VCaP (cell line): ENCODE results near the gene CPNE5.

Experiments
- H3K27ac ChIP-seq: fragments of 450-650 bp; 2 replicates; pipeline ENCODE4 v1.5.1; 2017
- TF ChIP-seq, protein P1 (sequence below): fragments of 450-650 bp; conservative IDR thresholded peaks from 2 replicates; pipeline ENCODE4 v1.5.1; 2017; ENCODE audit warnings: mild to moderate bottlenecking, moderate library complexity

The CPNE5 gene

DNA sequence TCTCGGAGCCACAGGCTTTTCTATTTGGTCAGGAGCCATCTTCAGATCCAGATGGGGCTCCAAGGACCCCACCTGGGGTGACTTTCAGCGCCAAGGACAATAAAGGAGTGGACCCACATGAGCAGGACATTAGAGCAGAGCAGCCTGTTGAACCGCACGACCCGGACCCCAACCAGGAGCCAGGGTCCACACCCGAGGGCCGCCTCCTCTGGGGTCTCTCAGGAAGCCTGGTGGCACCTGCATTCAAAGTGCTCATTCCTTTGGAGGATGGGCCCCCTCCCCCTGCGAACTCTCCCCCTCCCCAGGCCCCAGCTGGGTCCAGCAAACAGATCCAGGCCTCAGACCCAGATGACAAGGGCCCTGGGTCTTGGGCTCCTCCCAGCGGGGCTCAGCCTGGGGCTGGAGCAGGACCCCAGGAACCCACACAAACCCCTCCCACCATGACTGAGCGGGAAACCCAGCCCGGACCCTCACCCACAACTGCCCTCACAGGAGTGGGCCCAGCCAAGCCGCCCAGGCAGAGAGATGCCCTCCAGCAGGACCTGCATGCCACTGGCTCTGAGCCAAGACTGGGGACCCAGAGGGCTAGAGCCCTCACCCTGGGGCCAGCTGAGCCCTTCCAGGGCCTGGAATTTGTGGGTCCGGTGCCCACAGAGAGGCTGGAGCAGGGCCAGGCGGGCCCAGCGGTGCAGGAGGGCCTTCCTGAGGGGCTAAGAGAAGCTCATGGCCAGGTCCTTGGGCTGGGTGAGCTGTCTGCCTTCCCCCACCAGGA, 117.7 kb downstream of the CPNE5 start:
- TF ChIP-seq, protein P1, sequence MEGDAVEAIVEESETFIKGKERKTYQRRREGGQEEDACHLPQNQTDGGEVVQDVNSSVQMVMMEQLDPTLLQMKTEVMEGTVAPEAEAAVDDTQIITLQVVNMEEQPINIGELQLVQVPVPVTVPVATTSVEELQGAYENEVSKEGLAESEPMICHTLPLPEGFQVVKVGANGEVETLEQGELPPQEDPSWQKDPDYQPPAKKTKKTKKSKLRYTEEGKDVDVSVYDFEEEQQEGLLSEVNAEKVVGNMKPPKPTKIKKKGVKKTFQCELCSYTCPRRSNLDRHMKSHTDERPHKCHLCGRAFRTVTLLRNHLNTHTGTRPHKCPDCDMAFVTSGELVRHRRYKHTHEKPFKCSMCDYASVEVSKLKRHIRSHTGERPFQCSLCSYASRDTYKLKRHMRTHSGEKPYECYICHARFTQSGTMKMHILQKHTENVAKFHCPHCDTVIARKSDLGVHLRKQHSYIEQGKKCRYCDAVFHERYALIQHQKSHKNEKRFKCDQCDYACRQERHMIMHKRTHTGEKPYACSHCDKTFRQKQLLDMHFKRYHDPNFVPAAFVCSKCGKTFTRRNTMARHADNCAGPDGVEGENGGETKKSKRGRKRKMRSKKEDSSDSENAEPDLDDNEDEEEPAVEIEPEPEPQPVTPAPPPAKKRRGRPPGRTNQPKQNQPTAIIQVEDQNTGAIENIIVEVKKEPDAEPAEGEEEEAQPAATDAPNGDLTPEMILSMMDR = no peak
- no peak overlapping the region for H3K27ac ChIP-seq

DNA sequence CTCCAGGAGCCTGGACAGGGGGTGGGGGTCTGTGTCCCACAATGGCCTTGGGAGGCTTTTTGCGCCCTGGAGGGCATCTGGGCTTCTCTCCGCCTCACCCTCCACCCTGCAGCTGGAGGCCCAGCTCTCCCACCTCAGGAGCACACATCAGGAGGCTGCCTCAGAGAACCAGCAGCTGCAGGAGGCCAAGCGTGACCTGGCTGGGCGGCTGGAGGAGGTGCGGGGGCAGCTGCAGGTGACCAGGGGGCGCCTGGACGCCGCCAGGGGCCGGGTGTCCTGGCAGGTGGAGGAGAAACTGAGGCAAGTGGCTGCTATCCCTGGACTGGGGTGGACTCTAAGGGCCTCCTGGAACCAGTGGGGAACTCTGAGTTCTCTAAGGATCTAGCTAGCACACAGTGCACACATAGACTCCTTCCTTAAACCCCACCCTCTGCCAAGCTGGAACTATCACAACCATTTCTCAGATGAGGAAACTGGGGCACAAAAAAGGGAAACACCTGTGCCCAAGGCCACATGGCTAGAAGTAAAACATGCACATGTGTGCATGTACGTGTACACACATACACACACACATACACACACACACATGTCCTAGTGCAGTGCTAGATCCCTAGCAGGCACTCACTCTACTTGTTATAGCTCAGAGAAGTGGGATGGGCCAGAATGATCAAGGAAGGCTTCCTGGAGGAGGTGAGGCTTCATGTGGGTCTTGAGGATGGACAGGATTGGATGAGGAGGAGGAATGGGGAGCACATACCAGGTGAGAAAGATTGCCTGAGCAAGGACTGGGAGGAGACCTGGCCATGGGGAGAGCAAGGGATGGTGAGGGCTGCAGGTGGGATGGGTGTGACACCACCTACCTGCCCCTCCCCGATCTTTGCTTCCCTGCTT, 118.7 kb downstream of the CPNE5 start:
- no peak overlapping the region for H3K27ac ChIP-seq
- TF ChIP-seq, protein P1 = no peak

DNA sequence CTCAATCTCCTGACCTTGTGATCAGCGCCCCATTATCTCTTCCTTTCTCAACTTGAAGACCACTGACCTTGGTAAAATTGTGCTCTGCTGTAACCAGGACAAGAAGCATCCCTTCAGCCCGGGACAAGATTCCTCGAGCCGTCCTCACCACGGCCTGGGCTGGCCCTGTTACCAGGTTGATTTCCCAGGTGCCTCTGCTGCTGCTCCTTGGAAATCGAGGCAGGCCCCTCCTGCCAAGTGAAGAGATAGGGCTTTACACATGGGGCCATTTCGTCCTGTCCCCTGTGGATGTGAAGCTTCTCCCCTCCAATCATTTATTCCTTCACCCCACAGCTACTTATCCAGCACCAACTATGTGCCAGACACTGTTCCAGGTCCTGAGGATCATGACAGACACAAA, 120.1 kb downstream of the CPNE5 start:
- TF ChIP-seq, protein P1 = no peak
- H3K27ac ChIP-seq = no peak overlapping the region

DNA sequence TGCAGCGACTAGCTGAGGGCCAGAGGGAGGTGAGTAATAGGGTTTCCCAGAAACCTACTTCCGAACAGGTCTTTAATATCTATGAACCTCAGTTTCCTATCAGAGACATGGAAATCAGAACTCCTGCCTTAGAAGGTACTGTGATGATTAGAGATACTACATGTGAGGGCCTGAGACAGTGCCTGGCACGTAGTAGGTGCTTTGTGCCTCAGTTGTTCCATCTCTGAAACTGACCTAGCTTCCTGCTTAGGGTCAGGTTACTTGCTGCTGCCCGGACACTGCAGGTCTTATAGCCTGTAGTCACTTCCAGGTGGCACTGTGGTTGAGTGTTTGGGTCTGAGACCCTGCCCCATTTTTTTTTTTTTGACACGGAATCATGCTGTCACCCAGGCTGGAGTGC, 120.7 kb downstream of the CPNE5 start:
- no peak overlapping the region for H3K27ac ChIP-seq
- TF ChIP-seq, protein P1 = no peak

DNA sequence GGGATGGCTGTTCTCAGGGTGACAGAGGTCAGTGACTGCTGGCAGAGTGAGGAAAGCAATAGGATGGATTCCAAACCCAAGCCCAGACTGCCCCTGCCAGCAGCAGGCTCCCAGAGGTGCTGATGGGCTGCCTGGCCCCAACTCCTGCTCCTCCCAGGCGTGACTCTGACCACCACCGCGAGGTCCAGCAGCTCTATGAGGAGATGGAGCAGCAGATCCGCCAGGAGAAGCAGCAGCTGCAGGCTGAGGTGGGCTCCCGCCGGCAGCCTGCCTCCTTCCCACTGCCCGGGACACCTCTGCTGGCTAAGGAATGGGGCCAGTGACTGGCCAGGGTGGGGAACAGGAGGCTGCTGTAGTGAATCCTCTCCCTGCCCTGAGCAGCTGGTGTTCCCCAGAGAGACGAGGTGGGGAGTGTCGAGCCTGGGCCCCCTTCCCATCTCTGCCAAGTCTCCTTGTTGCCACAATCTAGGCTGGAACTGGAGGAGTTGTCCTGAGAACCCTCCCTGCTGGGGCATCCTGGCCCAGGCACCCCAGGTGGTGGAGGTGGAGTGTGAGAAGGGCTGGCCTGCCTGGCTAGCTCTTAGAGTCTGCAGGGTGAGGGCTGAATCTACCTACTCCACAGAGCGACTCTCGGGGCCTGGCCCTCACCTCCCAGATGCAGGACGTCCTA, 121.2 kb downstream of the CPNE5 start:
- TF ChIP-seq, protein P1 = no peak

DNA sequence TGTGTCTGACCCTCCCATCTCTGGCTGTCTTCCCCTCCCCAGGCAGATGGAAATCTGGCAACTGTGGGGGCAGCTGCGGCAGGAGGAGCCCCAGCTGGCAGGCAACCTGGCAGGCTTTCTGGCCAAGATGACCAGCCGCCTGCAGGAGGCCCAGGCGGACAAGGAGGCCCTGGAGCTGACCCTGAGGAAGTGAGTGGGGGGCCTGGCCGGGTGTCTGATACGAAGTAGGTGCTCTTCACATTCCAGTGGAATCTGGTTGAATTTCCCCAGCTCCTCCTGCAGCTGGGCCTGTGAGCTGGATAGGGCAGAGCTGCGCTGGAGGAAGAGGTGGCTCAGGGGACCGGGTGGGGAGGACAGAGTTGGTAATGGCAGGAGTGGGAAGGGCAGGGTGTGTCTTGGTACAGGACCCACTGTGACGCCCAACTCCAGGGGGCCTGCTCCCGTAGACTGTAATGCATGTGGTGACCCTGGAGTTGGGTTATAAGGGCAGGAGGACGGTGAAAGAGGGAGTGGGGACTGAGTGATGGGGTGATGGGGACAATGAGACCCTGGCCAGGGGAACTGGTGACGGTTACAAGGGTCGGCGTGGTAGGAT, 121.9 kb downstream of the CPNE5 start:
- H3K27ac ChIP-seq = no peak overlapping the region
- TF ChIP-seq, protein P1 = no peak

More for the DNA sequence above, 121.2 kb downstream of the CPNE5 start:
- no peak overlapping the region for H3K27ac ChIP-seq
